HG03196 (cell line): ENCODE measurements around the gene TSNAXIP1.
"Not testable (repeated sequence)": the region's sequence is repeated elsewhere in the genome, so short reads cannot be mapped to it uniquely, and the experiment has no call there.

Experiments
- ATAC-seq: cut with Tn5 transposase; IDR thresholded peaks from one replicate; pipeline ENCODE4 v1.9.1; 2021; ENCODE audit not compliant: unreplicated experiment

TSNAXIP1 gene

DNA sequence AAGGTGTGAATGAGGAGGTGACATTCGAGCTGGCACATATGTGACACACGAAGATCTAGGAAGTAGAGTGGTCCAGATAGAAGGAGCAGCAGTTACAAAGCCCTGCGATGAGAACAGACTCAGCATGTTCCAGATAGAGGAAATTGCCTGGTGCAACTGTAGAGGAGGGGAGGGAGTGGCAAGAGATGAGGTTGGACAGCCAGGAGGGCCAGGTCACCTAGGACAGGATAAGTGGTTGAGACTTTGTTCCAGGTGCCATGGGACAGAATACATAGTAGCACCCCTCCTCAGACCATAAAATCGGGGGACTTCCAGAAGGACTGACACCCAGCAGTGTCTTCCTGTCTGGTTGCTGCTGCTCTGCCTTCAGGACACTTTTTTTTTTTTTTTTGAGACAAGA lies 51.8 kb downstream of the TSNAXIP1 start:
- no peak for ATAC-seq

- no peak for ATAC-seq
Measured at GRCh38 chr16:67860589-67861398, 54.1 kb downstream of the TSNAXIP1 start.

- no peak for ATAC-seq
Measured at GRCh38 chr16:67861877-67862276, 55.2 kb downstream of the TSNAXIP1 start.

DNA sequence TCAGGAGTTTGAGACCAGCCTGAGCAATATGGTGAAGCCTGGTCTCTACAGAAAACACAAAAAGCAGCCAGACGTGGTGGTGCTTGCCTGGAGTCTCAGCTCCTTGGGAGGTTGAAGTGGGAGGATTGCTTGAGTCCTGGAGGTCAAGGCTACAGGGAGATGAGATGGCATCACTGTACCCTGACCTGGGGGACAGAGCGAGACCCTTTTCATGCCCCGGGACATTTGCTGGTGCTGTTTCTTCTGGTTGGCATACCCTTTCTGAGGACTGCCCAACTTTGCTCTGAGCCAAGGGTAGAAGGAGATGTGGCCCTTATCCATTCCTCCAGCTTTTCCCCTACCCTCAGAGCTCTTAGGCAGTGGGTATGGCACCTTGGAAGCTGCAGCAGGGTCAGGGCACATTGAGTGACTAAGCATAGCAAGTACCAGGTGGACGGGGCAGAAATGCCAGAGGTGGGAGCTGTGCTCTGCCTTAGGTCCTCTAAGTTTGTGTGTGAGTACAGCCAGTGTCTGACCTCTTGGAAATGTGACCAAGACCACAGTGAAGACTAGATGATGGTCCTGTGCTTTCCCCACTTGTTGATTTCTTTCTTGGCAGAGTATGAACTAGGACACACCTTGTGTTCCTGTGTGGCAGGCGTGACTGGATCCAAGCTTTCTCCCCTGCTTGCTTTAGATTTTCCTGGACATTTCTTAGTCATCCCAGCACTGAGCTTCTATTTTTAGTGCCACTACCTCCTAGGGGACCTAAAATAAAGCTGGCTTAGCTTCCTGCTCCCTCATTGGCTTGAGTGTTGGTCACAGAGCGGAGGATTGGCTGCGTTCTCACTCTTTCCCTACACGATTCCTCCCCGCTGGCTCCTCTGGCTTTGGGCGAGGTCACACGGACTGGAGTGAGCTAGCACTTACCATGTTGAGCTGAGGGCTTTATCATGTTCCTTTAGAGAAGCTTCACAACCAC lies 56.2 kb downstream of the TSNAXIP1 start:
- no peak for ATAC-seq

DNA sequence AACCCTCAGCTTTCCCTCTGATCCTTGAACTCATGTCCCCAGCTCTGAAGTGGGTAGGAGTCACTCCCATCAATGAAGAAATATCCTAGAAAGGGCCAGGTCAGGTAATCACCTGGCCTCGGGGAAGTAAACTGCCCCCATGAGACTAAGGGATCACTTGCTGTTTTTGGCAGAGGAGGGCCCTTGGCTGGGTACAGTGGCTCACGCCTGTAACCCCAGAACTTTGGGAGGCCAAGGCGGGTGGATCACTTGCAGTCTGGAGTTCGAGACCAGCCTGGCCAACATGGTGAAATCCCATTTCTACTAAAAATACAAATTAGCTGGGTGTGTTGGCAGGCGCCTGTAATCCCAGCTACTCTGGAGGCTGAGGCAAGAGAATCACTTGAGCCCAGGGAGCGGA lies 57.4 kb downstream of the TSNAXIP1 start:
- ATAC-seq: not testable (repeated sequence)

- ATAC-seq: no peak
Measured at GRCh38 chr16:67864594-67864993, 57.9 kb downstream of the TSNAXIP1 start.

- no peak for ATAC-seq
Measured at GRCh38 chr16:67865318-67865717, 58.6 kb downstream of the TSNAXIP1 start.

- ATAC-seq: no peak
Measured at GRCh38 chr16:67868290-67868689, 61.6 kb downstream of the TSNAXIP1 start.

DNA sequence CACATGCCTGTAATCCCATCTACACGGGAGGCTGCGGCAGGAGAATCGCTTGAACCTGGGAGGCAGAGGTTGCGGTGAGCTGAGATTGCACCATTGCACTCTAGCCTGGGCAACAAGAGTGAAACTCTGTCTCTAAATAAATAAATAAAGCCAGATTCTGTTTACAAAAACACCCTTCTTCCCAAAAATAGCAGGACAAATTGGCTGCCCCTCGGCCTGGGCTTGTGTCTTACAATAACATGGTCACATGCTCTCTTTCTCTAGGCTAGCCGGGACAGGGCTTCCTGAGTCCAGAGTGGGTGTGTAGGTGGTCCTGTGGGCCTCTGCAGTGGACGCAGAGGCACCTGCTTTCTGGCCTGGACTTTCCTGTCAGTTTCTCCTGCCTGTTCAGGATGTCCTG lies 63.0 kb downstream of the TSNAXIP1 start:
- ATAC-seq: no peak

- ATAC-seq: no peak
Measured at GRCh38 chr16:67871256-67871655, 64.6 kb downstream of the TSNAXIP1 start.

DNA sequence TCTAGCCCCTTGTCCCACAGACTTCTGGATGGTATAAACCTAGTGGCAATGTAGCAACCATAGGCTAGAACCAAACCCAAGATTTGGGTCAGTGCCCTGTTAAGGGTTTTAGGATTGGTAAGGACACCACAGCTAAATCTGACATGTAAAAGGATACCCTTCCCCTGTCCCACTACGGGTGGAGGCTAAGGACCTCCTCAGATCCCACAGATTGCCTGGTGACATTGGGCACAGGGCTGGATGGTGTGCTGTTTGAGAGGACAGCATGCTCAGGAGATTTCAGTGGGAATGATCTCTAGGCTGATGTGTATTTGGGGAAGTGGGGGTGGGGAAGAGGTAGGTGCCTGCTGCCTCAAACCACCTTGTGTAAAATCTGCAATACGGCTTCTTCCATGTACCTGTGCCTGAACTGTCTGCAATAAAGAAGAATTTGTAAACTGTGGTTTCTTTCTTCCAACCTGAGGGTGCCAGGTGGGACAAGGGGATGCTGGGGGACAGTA lies 65.5 kb downstream of the TSNAXIP1 start:
- ATAC-seq: no peak

DNA sequence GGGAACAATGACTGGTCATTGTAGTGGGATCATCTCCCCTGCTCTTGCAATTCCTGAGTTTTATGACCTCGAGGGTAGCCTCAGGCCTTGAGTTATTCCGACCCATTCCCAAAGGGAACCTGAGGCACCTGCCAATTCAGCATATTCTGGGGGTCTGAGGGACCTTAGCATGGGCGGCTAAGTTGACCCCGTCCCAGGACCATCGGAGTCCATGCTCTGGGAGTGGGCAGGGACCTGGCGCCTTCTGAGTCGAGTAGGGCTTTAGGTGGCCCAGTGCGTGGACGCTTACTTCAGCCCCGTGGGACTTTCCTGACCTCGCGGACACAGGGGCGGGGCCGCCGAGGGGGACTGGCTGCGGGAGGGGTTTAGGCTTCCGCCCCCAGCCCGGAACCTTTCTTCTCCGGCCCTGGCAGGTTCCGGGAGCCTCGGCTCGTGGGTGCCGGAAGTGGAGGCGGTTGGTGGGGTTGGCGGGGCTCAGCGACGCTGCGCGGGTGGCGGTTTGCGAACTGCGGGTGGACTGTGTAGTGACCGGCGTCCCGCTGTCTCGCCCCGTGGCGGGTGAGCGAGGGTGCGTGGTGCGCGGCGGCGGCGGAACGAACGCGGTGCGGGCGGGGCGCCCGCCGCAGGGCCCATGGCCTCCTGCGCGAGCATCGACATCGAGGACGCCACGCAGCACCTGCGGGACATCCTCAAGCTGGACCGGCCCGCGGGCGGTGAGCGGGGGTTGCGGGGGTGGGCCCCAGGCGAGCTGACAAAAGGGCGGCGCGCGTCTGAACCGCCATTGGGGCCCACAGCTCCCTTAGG lies 66.1 kb downstream of the TSNAXIP1 start, which contains the start of gene EDC4:
EDC4 (plus strand) TSS at position 422 of the 804 bp plus-strand sequence; CDS start at position 632, 210 bp downstream.
- peak; percentile 69 for ATAC-seq

GRCh38 chr16:67873435-67874370 lies 67.0 kb downstream of the TSNAXIP1 start:
- ATAC-seq: peak; percentile 5

DNA sequence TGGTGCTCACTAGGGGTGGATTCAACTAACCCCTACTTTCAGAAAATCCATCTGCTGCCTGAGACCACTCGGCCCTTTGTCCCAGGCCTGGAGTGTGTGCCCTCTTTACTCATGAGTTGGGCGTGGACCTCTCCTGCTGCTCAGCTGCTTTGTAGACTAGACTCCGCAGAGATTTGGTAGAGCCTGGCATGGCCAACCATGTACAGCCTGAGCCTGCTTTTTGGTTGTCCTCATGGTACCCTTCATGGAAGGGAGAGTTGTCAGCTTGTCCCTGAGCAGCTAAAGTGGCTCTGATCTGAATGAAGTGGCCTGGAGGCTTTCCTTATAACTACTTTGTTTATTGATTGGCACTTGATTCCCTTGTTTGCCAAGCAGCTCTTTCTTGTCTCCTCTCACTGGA lies 67.7 kb downstream of the TSNAXIP1 start:
- ATAC-seq: no peak

DNA sequence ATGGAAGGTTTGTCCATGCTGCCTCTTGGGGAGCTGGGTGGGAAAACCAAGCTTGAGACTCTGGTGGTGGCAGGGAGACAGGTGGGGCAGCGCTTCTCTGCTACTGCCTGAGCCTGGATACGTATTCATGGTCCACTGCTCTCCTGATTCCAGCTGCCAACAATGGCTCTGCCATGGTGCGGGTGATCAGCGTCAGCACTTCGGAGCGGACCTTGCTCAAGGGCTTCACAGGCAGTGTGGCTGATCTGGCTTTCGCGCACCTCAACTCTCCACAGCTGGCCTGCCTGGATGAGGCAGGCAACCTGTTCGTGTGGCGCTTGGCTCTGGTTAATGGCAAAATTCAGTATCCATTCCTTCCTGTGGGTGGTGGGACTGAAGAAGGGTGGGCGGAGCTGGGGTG lies 70.4 kb downstream of the TSNAXIP1 start:
- ATAC-seq: no peak
